ENCODE data around the gene CDK4. TPM values are rescaled to one million over a fixed set of nuclear protein-coding genes. Genes with fewer than 3 reads are reported as not detected.

The CDK4 gene
- total RNA-seq (100 to 1,000 TPM in 1 of 2 donors, 10 to 100 TPM in 1; 62.9 to 116 TPM), polyA plus RNA-seq (ENCODE audit: insufficient read length in 2 of 2) (100 to 1,000 TPM; 138 to 142 TPM)
- long read RNA-seq, donor 1, transcript CDK4-201 (8 exons, 2,076 nt) = major isoform, 49 of 56 reads
- long read RNA-seq, donor 1, transcript CDK4-213 (3 exons, 685 nt) = minor isoform, 5 of 56 reads
- long read RNA-seq, donor 1, partial matches to known transcripts = 0 of 56 reads
- long read RNA-seq, donor 1, other reads (novel, unspliced or antisense) = 0 of 56 reads
- long read RNA-seq, donor 2, transcript CDK4-201 (8 exons, 2,076 nt) = major isoform, 23 of 25 reads
- long read RNA-seq, donor 2, partial matches to known transcripts = 0 of 25 reads
- long read RNA-seq, donor 2, other reads (novel, unspliced or antisense) = 0 of 25 reads
- long read RNA-seq, donor 3, transcript CDK4-201 (8 exons, 2,076 nt) = major isoform, 28 of 46 reads
- long read RNA-seq, donor 3, partial matches to known transcripts = 17 of 46 reads
- long read RNA-seq, donor 3, other reads (novel, unspliced or antisense) = 0 of 46 reads
- long read RNA-seq, donor 4, transcript CDK4-201 (8 exons, 2,076 nt) = major isoform, 131 of 262 reads
- long read RNA-seq, donor 4, partial matches to known transcripts = 105 of 262 reads
- long read RNA-seq, donor 4, other reads (novel, unspliced or antisense) = 22 of 262 reads

DNA sequence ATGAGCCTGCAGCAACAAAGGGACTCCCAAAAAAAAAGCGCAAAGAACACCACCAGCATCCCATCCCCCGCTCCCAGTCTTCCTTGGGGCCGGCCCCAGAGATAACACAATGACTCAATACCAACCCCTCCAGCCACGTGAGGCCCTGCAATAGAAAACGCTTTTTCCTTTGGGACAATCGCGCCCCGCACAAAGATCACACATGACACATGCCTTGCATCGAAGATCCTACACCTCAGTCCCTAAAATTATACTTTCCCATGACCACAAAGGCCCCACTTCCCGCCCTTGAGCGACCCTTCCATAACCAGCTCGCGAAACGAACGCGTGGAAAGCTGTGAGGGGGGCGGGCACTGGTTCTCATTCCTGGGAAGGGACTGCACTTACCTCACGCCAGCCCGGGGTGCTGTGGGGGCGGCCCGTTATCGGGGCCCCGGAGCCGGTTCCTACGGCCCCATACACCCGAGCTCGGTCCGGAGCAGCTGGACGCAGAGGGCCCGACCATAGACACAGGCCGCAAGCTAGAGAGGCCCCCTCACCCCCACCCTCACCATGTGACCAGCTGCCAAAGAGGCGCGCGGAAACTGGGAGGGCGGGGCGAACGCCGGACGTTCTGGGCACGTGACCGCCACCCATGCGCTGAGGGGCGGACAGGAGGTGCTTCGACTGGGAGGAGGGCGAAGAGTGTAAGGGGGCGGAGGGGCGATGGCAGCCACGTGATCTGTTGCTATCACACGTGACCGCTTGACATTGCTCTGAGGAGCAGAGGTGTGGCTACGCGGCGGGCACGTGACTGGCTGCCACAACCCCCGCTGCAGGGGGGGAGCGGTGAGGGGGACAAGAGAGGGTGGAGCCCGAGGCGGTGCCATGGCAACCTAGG is at the start of gene CDK4:
Gene CDK4 (minus strand): TSS at position 523 of the 880 bp plus-strand sequence. CDS start 593 bp downstream, outside the sequence.
- Histone ChIP-seq H3K36me3 (ENCODE audit: control insufficient read depth, insufficient read depth, low read length) (peaks cover 40% of the 10 kb centered on the region), H3K27ac (ENCODE audit: low read depth, low read length) (peak within 1 kb of the TSS; percentile 89), H3K27me3 (ENCODE audit: control insufficient read depth, insufficient read depth, low read length) (no peaks in the 10 kb centered on the region), H3K4me1 (ENCODE audit: control insufficient read depth, insufficient read depth, low read length) (peaks cover 23% of the 10 kb centered on the region), H3K9me3 (ENCODE audit: control insufficient read depth, insufficient read depth, low read length) (no peaks in the 10 kb centered on the region), H3K4me3 (ENCODE audit: low read depth, low read length) (peak within 1 kb of the TSS; percentile 100)
- DNase-seq (ENCODE audit: low read depth in 4 of 6, low spot score in 6 of 6) = peak; percentile 95 to 100 (median 98)
- 0% methylated on average over 53 of the region's 58 CpGs for WGBS (ENCODE audit: insufficient coverage)

DNA sequence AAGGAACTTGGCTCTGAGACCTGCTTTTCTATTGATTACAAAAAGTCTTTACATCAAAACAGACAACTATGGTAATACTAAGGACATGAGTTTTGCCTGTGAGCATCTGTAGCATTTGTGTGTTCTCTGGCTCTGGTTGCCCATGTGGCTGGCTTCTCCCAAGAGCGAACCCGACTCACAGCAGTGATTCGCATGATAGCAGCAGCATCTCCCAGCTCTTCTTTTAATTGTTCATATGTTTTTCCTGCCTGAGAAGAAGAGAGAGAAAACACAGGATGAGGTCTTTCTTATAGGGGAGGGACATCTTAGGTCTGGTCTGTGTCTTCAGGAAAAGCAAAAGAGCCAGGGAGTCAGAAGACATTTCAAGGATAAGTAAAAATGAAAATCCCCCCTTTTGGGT is 48.9 kb upstream of the CDK4 start:
- Histone ChIP-seq H3K27ac (ENCODE audit: low read depth, low read length) (no peak overlapping the region), H3K4me1 (ENCODE audit: control insufficient read depth, insufficient read depth, low read length) (no peaks in the 10 kb centered on the region), H3K27me3 (ENCODE audit: control insufficient read depth, insufficient read depth, low read length) (no peaks in the 10 kb centered on the region), H3K4me3 (ENCODE audit: low read depth, low read length) (no peak overlapping the region), H3K36me3 (ENCODE audit: control insufficient read depth, insufficient read depth, low read length) (peaks cover 40% of the 10 kb centered on the region), H3K9me3 (ENCODE audit: control insufficient read depth, insufficient read depth, low read length) (no peaks in the 10 kb centered on the region)
- no CpG with 5 or more reads among the region's 3 CpGs for WGBS (ENCODE audit: insufficient coverage)
- DNase-seq (ENCODE audit: low read depth in 4 of 6, low spot score in 6 of 6) = no peak

DNA sequence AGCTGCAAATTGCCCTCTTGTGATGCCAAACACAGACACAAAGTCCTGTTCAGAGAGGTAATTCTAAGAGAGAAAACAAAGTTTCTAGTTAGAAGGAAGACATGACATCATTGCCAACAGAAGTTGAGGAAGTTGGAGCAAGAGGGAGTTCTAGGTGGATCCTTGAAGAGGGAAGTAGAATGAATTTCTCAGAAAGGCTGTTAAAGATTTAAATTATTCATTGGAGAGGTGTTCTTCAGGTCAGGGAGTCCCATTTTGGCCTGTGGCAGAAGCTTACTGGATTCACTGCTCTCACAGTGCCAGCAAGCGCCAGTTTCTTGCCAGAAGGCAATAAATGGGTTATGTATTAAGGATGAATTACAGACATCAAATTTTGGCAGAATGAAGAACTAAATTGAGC is 45.8 kb upstream of the CDK4 start:
- no peak overlapping the region for H3K4me3 ChIP-seq (ENCODE audit: low read depth, low read length)
- 100% methylated on average over 1 of the region's 1 CpG for WGBS (ENCODE audit: insufficient coverage)
- no peak overlapping the region for H3K27ac ChIP-seq (ENCODE audit: low read depth, low read length)
- H3K4me1 ChIP-seq (ENCODE audit: control insufficient read depth, insufficient read depth, low read length) = no peaks in the 10 kb centered on the region
- no peaks in the 10 kb centered on the region for H3K9me3 ChIP-seq (ENCODE audit: control insufficient read depth, insufficient read depth, low read length)
- peaks cover 42% of the 10 kb centered on the region for H3K36me3 ChIP-seq (ENCODE audit: control insufficient read depth, insufficient read depth, low read length)
- no peak for DNase-seq (ENCODE audit: low read depth in 4 of 6, low spot score in 6 of 6)
- H3K27me3 ChIP-seq (ENCODE audit: control insufficient read depth, insufficient read depth, low read length) = no peaks in the 10 kb centered on the region

DNA sequence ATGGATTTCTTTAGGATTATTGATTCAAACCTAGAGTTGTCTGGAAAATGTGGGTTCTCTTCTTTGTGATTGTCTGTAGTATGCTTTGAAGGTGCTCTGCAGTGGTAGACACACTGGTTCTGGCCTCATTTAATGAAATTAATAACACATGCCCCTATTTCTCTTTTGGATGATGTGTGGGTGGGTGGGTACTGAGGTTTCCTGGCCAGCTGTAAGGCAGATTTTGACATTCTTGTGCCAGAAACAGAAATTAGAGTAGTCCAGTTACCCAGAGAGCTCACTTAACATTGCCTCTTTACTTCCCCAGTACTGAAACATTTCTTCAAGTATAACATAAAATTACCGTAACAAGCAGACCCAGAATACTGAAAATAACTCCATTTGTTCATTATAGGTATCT is 44.9 kb upstream of the CDK4 start:
- H3K9me3 ChIP-seq (ENCODE audit: control insufficient read depth, insufficient read depth, low read length) = no peaks in the 10 kb centered on the region
- H3K4me1 ChIP-seq (ENCODE audit: control insufficient read depth, insufficient read depth, low read length) = no peaks in the 10 kb centered on the region
- H3K27me3 ChIP-seq (ENCODE audit: control insufficient read depth, insufficient read depth, low read length) = no peaks in the 10 kb centered on the region
- no peak for DNase-seq (ENCODE audit: low read depth in 4 of 6, low spot score in 6 of 6)
- peaks cover 42% of the 10 kb centered on the region for H3K36me3 ChIP-seq (ENCODE audit: control insufficient read depth, insufficient read depth, low read length)
- no peak overlapping the region for H3K4me3 ChIP-seq (ENCODE audit: low read depth, low read length)
- no peak overlapping the region for H3K27ac ChIP-seq (ENCODE audit: low read depth, low read length)
- no CpG with 5 or more reads among the region's 1 CpG for WGBS (ENCODE audit: insufficient coverage)

DNA sequence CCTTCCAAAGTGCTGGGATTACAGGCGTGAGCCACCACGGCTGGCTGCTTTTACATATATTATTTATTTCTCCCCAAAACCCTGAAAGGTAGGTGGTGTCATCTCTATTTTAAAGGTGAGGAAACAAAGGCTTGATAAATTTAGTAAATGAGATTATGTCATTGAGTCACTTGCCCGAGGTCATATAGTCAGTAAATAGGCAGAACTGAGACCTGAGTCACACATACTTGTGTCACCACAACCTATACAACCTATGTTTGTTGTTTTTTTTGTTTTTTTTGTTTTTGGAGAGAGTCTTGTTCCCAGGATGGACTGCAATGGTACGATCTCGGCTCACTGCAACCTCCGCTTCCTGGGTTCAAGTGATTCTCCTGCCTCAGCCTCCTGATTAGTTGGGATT is 43.2 kb upstream of the CDK4 start:
- WGBS (ENCODE audit: insufficient coverage) = 100% methylated on average over 3 of the region's 6 CpGs
- peaks cover 42% of the 10 kb centered on the region for H3K36me3 ChIP-seq (ENCODE audit: control insufficient read depth, insufficient read depth, low read length)

DNA sequence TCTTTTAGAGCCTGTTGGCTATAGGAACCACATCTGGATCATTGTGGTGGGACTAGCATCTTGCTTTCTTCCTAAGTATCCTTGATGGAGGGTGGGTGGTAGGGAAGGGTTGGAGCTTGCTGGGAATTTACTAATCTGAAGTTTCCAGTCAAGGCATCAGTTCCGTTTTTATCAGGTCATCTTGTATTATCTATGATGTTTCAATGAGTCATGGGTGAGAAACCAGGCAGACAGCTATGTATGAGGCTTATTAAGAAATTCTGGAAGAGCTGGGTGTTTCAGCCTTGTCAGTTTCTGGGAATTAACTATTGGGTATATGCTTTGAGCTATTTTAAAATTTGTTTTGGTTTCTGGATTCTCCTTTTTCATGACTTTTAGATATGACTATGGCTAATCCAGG is 41.8 kb upstream of the CDK4 start:
- no peak for DNase-seq (ENCODE audit: low read depth in 4 of 6, low spot score in 6 of 6)
- no peaks in the 10 kb centered on the region for H3K9me3 ChIP-seq (ENCODE audit: control insufficient read depth, insufficient read depth, low read length)
- 100% methylated on average over 1 of the region's 1 CpG for WGBS (ENCODE audit: insufficient coverage)
- H3K4me1 ChIP-seq (ENCODE audit: control insufficient read depth, insufficient read depth, low read length) = no peaks in the 10 kb centered on the region
- H3K27ac ChIP-seq (ENCODE audit: low read depth, low read length) = no peak overlapping the region
- no peaks in the 10 kb centered on the region for H3K27me3 ChIP-seq (ENCODE audit: control insufficient read depth, insufficient read depth, low read length)
- H3K4me3 ChIP-seq (ENCODE audit: low read depth, low read length) = no peak overlapping the region
- H3K36me3 ChIP-seq (ENCODE audit: control insufficient read depth, insufficient read depth, low read length) = peaks cover 49% of the 10 kb centered on the region

More for the DNA sequence above, 43.2 kb upstream of the CDK4 start:
- H3K4me3 ChIP-seq (ENCODE audit: low read depth, low read length) = no peak overlapping the region
- H3K27me3 ChIP-seq (ENCODE audit: control insufficient read depth, insufficient read depth, low read length) = no peaks in the 10 kb centered on the region
- no peaks in the 10 kb centered on the region for H3K9me3 ChIP-seq (ENCODE audit: control insufficient read depth, insufficient read depth, low read length)
- H3K4me1 ChIP-seq (ENCODE audit: control insufficient read depth, insufficient read depth, low read length) = no peaks in the 10 kb centered on the region
- no peak overlapping the region for H3K27ac ChIP-seq (ENCODE audit: low read depth, low read length)
- DNase-seq (ENCODE audit: low read depth in 4 of 6, low spot score in 6 of 6) = no peak

DNA sequence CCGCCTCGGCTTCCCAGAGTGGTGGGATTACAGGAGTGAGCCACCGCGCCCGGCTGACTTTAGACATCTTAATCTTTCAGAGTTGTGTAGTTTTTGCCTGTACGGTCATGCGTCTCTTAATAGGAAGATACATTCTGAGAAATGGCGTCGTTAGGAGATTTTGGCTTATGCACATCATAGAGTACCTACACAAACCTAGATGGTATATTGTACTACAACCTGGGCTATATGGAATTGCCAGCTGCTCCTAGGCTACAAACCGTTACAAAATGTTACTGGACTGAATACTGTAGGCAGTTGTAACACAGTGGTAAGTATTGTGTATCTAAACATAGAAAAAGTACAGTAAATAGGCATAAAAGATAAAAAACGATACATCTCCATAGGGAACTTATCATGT is 31.8 kb upstream of the CDK4 start:
- Histone ChIP-seq H3K4me3 (ENCODE audit: low read depth, low read length) (no peak overlapping the region), H3K36me3 (ENCODE audit: control insufficient read depth, insufficient read depth, low read length) (peaks cover 28% of the 10 kb centered on the region), H3K4me1 (ENCODE audit: control insufficient read depth, insufficient read depth, low read length) (peaks cover 11% of the 10 kb centered on the region), H3K27me3 (ENCODE audit: control insufficient read depth, insufficient read depth, low read length) (no peaks in the 10 kb centered on the region), H3K27ac (ENCODE audit: low read depth, low read length) (no peak overlapping the region), H3K9me3 (ENCODE audit: control insufficient read depth, insufficient read depth, low read length) (no peaks in the 10 kb centered on the region)
- 85% methylated on average over 2 of the region's 11 CpGs for WGBS (ENCODE audit: insufficient coverage)
- DNase-seq (ENCODE audit: low read depth in 4 of 6, low spot score in 6 of 6) = no peak

DNA sequence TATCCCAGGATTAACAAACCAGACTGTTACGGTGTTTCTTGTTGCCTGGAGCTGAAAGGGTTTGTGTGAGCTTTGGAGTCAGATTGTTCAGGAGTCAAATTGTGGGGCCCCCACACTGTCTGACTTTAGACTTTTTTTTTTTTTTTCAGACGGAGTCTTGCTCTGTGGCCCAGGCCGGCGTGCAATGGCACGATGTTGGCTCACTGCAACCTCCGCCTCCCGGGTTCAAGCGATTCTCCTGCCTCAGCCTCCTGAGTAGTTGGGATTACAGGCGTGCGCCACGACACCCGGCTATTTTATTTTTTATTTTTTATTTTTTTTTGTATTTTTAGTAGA is 31.3 kb upstream of the CDK4 start:
- Histone ChIP-seq H3K9me3 (ENCODE audit: control insufficient read depth, insufficient read depth, low read length) (no peaks in the 10 kb centered on the region), H3K4me1 (ENCODE audit: control insufficient read depth, insufficient read depth, low read length) (peaks cover 11% of the 10 kb centered on the region), H3K27me3 (ENCODE audit: control insufficient read depth, insufficient read depth, low read length) (no peaks in the 10 kb centered on the region), H3K36me3 (ENCODE audit: control insufficient read depth, insufficient read depth, low read length) (peaks cover 24% of the 10 kb centered on the region), H3K27ac (ENCODE audit: low read depth, low read length) (no peak overlapping the region), H3K4me3 (ENCODE audit: low read depth, low read length) (peak overlapping the region; percentile 94)
- WGBS (ENCODE audit: insufficient coverage) = 84% methylated on average over 8 of the region's 12 CpGs
- DNase-seq (ENCODE audit: low read depth in 4 of 6, low spot score in 6 of 6) = no peak

DNA sequence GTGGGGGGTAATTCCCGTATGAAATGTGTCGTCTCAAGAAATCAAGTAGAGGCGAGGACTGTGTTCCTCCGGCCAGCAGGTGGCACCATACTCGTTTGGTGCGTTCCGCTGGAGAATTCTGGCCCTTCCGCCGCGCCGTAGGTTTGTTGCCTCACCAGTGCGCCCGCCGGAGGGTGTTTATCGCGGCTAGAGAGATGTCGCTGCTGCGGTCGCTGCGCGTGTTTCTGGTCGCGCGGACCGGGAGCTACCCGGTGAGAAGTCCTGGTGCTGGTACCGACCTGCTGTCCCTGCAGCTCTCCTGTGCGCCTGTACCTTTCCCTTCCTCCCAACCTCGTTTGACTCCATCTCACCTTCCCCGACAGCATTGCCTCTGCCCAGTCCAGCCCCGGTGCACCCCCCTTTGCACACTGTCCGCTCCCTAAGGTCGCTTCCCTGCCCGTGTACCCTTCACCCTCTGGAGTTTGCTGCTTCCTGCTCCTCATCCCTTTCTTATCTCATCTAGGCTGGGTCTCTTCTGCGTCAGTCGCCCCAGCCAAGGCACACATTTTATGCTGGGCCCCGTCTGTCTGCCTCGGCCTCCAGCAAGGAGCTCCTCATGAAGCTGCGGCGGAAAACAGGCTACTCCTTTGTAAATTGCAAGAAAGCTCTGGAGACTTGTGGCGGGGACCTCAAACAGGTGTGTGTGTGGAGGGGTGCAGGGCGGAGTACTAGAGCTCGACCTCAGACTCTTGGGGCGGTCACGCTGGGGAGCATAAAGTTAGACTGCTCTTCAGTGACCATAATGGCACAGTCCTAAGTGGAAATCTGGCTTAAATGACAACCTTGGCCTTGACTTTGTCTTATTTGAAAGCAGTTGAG is 30.7 kb upstream of the CDK4 start, which contains the start of gene TSFM:
Gene TSFM (plus strand): TSS at position 180 of the 858 bp plus-strand sequence. CDS start 15 bp downstream, at position 195.
- Histone ChIP-seq H3K4me1 (ENCODE audit: control insufficient read depth, insufficient read depth, low read length) (peaks cover 11% of the 10 kb centered on the region), H3K27ac (ENCODE audit: low read depth, low read length) (no peak within 1 kb of the TSS), H3K4me3 (ENCODE audit: low read depth, low read length) (peak within 1 kb of the TSS; percentile 94), H3K27me3 (ENCODE audit: control insufficient read depth, insufficient read depth, low read length) (no peaks in the 10 kb centered on the region), H3K36me3 (ENCODE audit: control insufficient read depth, insufficient read depth, low read length) (peaks cover 18% of the 10 kb centered on the region), H3K9me3 (ENCODE audit: control insufficient read depth, insufficient read depth, low read length) (no peaks in the 10 kb centered on the region)
- peak; percentile 87 to 99 (median 96) for DNase-seq (ENCODE audit: low read depth in 4 of 6, low spot score in 6 of 6)
- under 1% methylated on average over 45 of the region's 45 CpGs for WGBS (ENCODE audit: insufficient coverage)

All from spinal cord (tissue), 10 donors.